Hepatocyte (in vitro differentiated cells): ENCODE data around the gene MAP3K20. TPM values are rescaled to one million over a fixed set of nuclear protein-coding genes. Genes with fewer than 3 reads are reported as not detected.

Experiments used
- DNase-seq: peaks from one replicate; pipeline ENCODE4 v3.0.0-alpha.2; 2016; ENCODE audit warnings: low spot score
- H2AFZ ChIP-seq: fragments of 200-600 bp; sonication (generic); 2 replicates; pipeline ENCODE4 v1.6.0; 2016; ENCODE audit warnings: antibody characterized with exemption, mild to moderate bottlenecking
- H3K27ac ChIP-seq: fragments of 200-600 bp; sonication (generic); 2 replicates; pipeline ENCODE4 v1.5.1; 2016; ENCODE audit warnings: mild to moderate bottlenecking
- H3K27me3 ChIP-seq: fragments of 200-600 bp; sonication (generic); 2 replicates; pipeline ENCODE4 v1.6.1; 2016
- H3K36me3 ChIP-seq: fragments of 200-600 bp; sonication (generic); replicated peaks from 2 replicates; pipeline ENCODE4 v1.5.1; 2016; ENCODE audit warnings: low read depth; ENCODE audit not compliant: insufficient read depth
- H3K4me1 ChIP-seq: fragments of 200-600 bp; sonication (generic); 2 replicates; pipeline ENCODE4 v1.5.1; 2016; ENCODE audit warnings: mild to moderate bottlenecking, moderate library complexity; ENCODE audit not compliant: insufficient read depth
- H3K4me2 ChIP-seq: fragments of 200-600 bp; sonication (generic); 2 replicates; pipeline ENCODE4 v1.6.0; 2016
- H3K4me3 ChIP-seq: fragments of 200-600 bp; sonication (generic); 2 replicates; pipeline ENCODE4 v1.5.1; 2016; ENCODE audit warnings: mild to moderate bottlenecking
- H3K79me2 ChIP-seq: fragments of 200-600 bp; sonication (generic); 2 replicates; pipeline ENCODE4 v1.6.0; 2017; ENCODE audit warnings: mild to moderate bottlenecking
- H3K9me2 ChIP-seq: fragments of 200-600 bp; sonication (generic); replicated peaks from 2 replicates; pipeline ENCODE4 v1.6.0; 2017; ENCODE audit warnings: mild to moderate bottlenecking; ENCODE audit not compliant: insufficient read depth
- H3K9me3 ChIP-seq: fragments of 200-600 bp; sonication (generic); 2 replicates; pipeline ENCODE4 v1.5.1; 2016; ENCODE audit warnings: low read depth, mild to moderate bottlenecking
- H4K20me1 ChIP-seq: fragments of 200-600 bp; sonication (generic); 2 replicates; pipeline ENCODE4 v1.6.0; 2016; ENCODE audit warnings: mild to moderate bottlenecking; ENCODE audit not compliant: insufficient read depth, poor library complexity, severe bottlenecking
- CTCF ChIP-seq: fragments of 200-600 bp; sonication (generic); IDR thresholded peaks from 2 replicates; pipeline ENCODE4 v1.5.1; 2016; ENCODE audit warnings: antibody characterized with exemption, mild to moderate bottlenecking; ENCODE audit not compliant: poor library complexity
- EZH2 ChIP-seq: fragments of 200-600 bp; sonication (generic); IDR thresholded peaks from 2 replicates; pipeline ENCODE4 v1.6.1; 2016; ENCODE audit warnings: antibody characterized with exemption, mild to moderate bottlenecking, borderline replicate concordance
- EZH2phosphoT487 ChIP-seq: fragments of 200-600 bp; sonication (generic); IDR thresholded peaks from one replicate; pipeline ENCODE4 v1.6.1; 2018; ENCODE audit warnings: antibody characterized with exemption, mild to moderate bottlenecking, low read depth, moderate library complexity; ENCODE audit not compliant: unreplicated experiment, severe bottlenecking
- WGBS: methylation state at CpG from one replicate; pipeline ENCODE4 v1.1.6; 2016; ENCODE audit warnings: low lambda C conversion rate; ENCODE audit errors: missing lambda C conversion rate; 5-methylcytosine and 5-hydroxymethylcytosine counted together
- polyA plus RNA-seq: library from polyadenylated mRNA; unstranded; fragments of >200 nt; fragmentation: Nextera tagmentation; extraction: Ambion mirVana; gene quantifications from 2 replicates; pipeline ENCODE4 v1.2.1, GENCODE V29; 2016
- total RNA-seq: library from RNA; depleted of rRNA; stranded (reverse); fragments of >200 nt; gene quantifications from 2 replicates; pipeline ENCODE4 v1.2.3, GENCODE V29; 2014

Gene MAP3K20
- total and polyA plus RNA-seq, 2 experiments from 2014 or later = 16.5 to 23.3 TPM

- TF ChIP-seq EZH2 (no peak), EZH2phosphoT487 (no peak), CTCF (no peak)
- no peaks in the 10 kb centered on the region for H3K79me2 ChIP-seq
- no peaks in the 10 kb centered on the region for H3K27me3 ChIP-seq
- no peak for DNase-seq
- 95% methylated on average over 5 of the region's 5 CpGs for WGBS
- no peaks in the 10 kb centered on the region for H3K9me2 ChIP-seq
- H3K27ac ChIP-seq = no peak overlapping the region
- no peaks in the 10 kb centered on the region for H3K9me3 ChIP-seq
- H3K4me3 ChIP-seq = no peak overlapping the region
- no peak overlapping the region for H2AFZ ChIP-seq
- H3K4me1 ChIP-seq = no peaks in the 10 kb centered on the region
- H3K4me2 ChIP-seq = no peak overlapping the region
- no peaks in the 10 kb centered on the region for H3K36me3 ChIP-seq
- no peaks in the 10 kb centered on the region for H4K20me1 ChIP-seq
These were observed 157.5 kb downstream of the MAP3K20 start for GRCh38 chr2:173232956-173233744.

GRCh38 chr2:173235947-173236803 lies 160.5 kb downstream of the MAP3K20 start:
- Histone ChIP-seq H3K36me3 (no peaks in the 10 kb centered on the region), H3K9me2 (no peaks in the 10 kb centered on the region), H3K27ac (no peak overlapping the region), H2AFZ (no peak overlapping the region), H4K20me1 (no peaks in the 10 kb centered on the region), H3K4me2 (no peak overlapping the region), H3K9me3 (no peaks in the 10 kb centered on the region), H3K4me1 (no peaks in the 10 kb centered on the region), H3K27me3 (no peaks in the 10 kb centered on the region), H3K79me2 (no peaks in the 10 kb centered on the region), H3K4me3 (no peak overlapping the region)
- TF ChIP-seq EZH2 (no peak), CTCF (no peak), EZH2phosphoT487 (no peak)
- WGBS = 98% methylated on average over 5 of the region's 5 CpGs
- no peak for DNase-seq

DNA sequence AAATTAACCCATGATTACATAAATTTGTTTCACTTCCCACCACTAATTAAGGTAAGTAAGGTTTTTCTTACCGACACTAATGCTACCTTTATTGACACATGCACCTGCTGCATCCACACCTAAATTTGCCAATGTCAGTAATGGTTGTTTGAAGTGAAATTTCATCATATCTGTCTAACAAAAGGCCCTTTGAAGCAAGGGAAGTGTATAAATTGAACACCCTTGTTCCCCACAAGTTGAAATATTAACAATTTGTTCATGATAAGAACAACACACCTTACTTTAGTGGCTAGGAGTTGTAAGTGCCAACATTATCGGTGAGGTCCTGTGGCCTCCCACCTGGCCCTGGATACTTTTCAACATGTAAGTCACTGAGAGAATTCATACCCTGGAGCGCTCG lies 162.7 kb downstream of the MAP3K20 start:
- Histone ChIP-seq H3K4me3 (no peak overlapping the region), H3K9me3 (no peaks in the 10 kb centered on the region), H4K20me1 (no peaks in the 10 kb centered on the region), H3K36me3 (no peaks in the 10 kb centered on the region), H3K9me2 (no peaks in the 10 kb centered on the region), H3K79me2 (no peaks in the 10 kb centered on the region), H3K4me2 (no peak overlapping the region), H3K27me3 (no peaks in the 10 kb centered on the region), H3K4me1 (no peaks in the 10 kb centered on the region), H3K27ac (no peak overlapping the region), H2AFZ (no peak overlapping the region)
- WGBS = 83% methylated on average over 4 of the region's 4 CpGs
- TF ChIP-seq CTCF (no peak), EZH2 (no peak), EZH2phosphoT487 (no peak)
- DNase-seq = no peak
